A549 (cell line): Measurements from ENCODE around the gene MOCS1.

Experiments
- BHLHE40 ChIP-seq: IDR thresholded peaks from 2 replicates; pipeline ENCODE4 v1.6.1; 2012; ENCODE audit warnings: low read depth, low read length, inconsistent platforms
- CHD4 ChIP-seq: fragments of 200-600 bp; sonication (generic); IDR thresholded peaks from 2 replicates; pipeline ENCODE4 v1.6.1; 2016; ENCODE audit warnings: antibody characterized with exemption, mild to moderate bottlenecking, borderline replicate concordance
- CTCF ChIP-seq: fragments of >200 bp; sonication (Bioruptor Twin); formaldehyde crosslinking; IDR thresholded peaks from 3 replicates; pipeline ENCODE4 v1.5.1; 2016
- GATA3 ChIP-seq: IDR thresholded peaks from 2 replicates; pipeline ENCODE4 v1.6.1; 2012; ENCODE audit warnings: borderline replicate concordance
- JUN ChIP-seq, 2 experiments: fragments of >200 bp; sonication (Bioruptor Twin); formaldehyde crosslinking; IDR thresholded peaks; 2 replicates in 1 of 2; 3 replicates in 1 of 2; pipeline ENCODE4 v1.6.1; 2016 to 2017
- MAZ ChIP-seq: fragments of 150-350 bp; IDR thresholded peaks from 2 replicates; pipeline ENCODE4 v1.6.1; 2014; ENCODE audit warnings: antibody characterized with exemption, low read depth, low read length, borderline replicate concordance
- MYC ChIP-seq: IDR thresholded peaks from 2 replicates; pipeline ENCODE4 v1.6.1; 2012; ENCODE audit warnings: mild to moderate bottlenecking, inconsistent platforms, low read length, improper control_type of control experiment, borderline replicate concordance
- NFE2L2 ChIP-seq: fragments of 150-350 bp; conservative IDR thresholded peaks from 2 replicates; pipeline ENCODE4 v1.6.1; 2014; ENCODE audit warnings: low read length
- PBX3 ChIP-seq: IDR thresholded peaks from 2 replicates; pipeline ENCODE4 v1.6.1; 2012
- REST ChIP-seq: fragments of 200-600 bp; sonication (generic); IDR thresholded peaks from 2 replicates; pipeline ENCODE4 v1.6.1; 2016; ENCODE audit warnings: antibody characterized with exemption, mild to moderate bottlenecking, moderate library complexity

GRCh38 chr6:39922821-39923220 lies 11.4 kb downstream of the MOCS1 start:
- TF ChIP-seq CTCF, result no peak
- TF ChIP-seq CHD4, result no peak
- no peak for TF ChIP-seq MAZ
- TF ChIP-seq JUN (IDR thresholded peaks at IDR 0.05), result no peak
- TF ChIP-seq REST, result no peak
- no peak for TF ChIP-seq BHLHE40
- no peak for TF ChIP-seq GATA3
- TF ChIP-seq PBX3, result no peak
- no peak for TF ChIP-seq NFE2L2
- TF ChIP-seq MYC, result no peak
